Measurements from ENCODE around the gene MYOZ1. TPM values are rescaled to one million over a fixed set of nuclear protein-coding genes. Genes with fewer than 3 reads are reported as not detected.
"Not testable (repeated sequence)": the region's sequence is repeated elsewhere in the genome, so short reads cannot be mapped to it uniquely, and the experiment has no call there.

MYOZ1 gene
- total RNA-seq, 2 donors from 2014 or later: not detected

DNA sequence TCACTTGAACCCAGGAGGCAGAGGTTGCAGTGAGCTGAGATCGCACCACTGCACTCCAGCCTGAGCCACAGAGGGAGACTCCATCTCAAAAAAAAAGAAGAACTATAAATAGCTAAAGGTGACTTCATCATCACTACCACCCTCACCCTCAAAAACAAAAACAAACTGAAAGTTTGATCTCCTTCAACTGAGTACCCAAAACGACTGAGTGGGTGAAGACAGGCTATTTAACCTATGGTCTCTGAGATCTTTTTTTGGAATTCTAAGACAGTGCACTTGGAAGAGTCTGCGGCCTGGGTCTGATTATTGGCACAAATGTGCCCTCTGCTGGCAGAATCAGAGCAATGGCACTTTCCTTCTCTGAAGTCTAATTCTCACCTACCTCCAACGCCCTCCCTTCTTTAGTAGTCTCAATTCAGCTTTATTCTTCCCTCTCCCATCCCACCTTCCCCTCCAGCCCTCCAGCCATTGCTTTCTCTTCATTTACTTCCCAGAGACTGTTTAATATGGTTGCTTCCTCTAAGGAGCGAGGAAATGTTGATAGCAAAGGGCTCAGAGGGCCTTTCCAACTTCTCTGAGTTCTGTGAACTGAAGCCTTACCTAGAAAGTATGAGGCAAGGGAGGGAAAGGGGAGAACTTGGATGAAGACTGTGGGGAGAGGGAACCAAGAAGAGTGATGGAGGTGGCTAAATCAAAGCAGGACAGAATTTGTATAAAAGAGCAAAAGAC lies 2.9 kb upstream of the MYOZ1 start:
- peak overlapping the region; percentile 85 for H3K27ac Mint-ChIP-seq
- H3K4me3 Mint-ChIP-seq: no peak overlapping the region
- DNase-seq: peak; percentile 21 to 40 (median 35)
- ATAC-seq: peak; percentile 81
- H3K4me1 Mint-ChIP-seq: peaks cover 18% of the 10 kb centered on the region
- peaks cover 33% of the 10 kb centered on the region for H3K27me3 Mint-ChIP-seq
- H3K9me3 ChIP-seq (ENCODE audit: control insufficient read depth, low read length, poor library complexity, severe bottlenecking): no peaks in the 10 kb centered on the region
- no peaks in the 10 kb centered on the region for H3K36me3 Mint-ChIP-seq (ENCODE audit: low read depth)

DNA sequence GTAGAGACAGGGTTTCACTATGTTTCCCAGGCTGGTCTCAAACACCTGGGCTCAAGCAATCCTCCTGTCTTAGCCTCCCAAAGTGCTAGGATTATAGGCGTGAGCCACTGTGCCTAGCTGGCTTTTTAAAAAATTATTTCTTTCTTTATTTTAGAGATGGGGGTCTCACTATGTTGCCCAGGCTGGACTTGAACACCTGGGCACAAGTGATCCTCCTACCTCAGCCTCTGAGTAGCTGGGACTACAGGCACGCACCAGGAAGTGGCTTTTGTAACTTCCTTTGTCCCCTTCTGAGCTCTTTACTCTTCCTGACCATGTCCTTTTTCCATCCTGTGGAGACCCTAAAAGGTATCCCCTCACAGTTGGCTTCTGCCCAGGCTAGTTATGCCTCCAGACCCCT lies 2.1 kb upstream of the MYOZ1 start:
- Mint-ChIP-seq H3K4me1 (peaks cover 18% of the 10 kb centered on the region), H3K27ac (peak overlapping the region; percentile 85), H3K27me3 (peaks cover 28% of the 10 kb centered on the region), H3K36me3 (ENCODE audit: low read depth) (no peaks in the 10 kb centered on the region), H3K4me3 (no peak overlapping the region)
- H3K9me3 ChIP-seq (ENCODE audit: control insufficient read depth, low read length, poor library complexity, severe bottlenecking): no peaks in the 10 kb centered on the region
- DNase-seq (no peak), ATAC-seq (no peak)

DNA sequence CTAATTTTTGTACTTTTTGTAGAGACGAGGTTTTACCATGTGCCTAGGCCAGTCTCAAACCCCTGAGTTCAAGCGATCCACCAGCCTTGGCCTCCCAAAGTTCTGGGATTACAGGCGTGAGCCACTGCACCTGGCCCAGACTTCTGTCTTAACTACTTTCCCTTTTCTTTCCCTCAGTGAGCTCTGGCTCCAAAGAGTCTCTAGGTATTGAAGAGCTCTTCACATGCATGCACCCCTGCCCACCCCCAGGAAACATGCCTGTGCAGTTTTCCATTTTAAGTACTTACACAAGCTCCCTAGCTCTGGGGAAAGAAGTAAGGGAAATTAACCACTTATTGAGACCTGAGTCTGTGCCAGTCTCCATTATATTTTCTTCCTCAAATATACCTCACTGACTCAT lies 2.0 kb downstream of the MYOZ1 start:
- Mint-ChIP-seq H3K27me3 (peaks cover 13% of the 10 kb centered on the region), H3K36me3 (ENCODE audit: low read depth) (no peaks in the 10 kb centered on the region), H3K27ac (no peak overlapping the region), H3K4me3 (no peak overlapping the region), H3K4me1 (peaks cover 8% of the 10 kb centered on the region)
- ATAC-seq (no peak), DNase-seq (no peak)
- no peaks in the 10 kb centered on the region for H3K9me3 ChIP-seq (ENCODE audit: control insufficient read depth, low read length, poor library complexity, severe bottlenecking)

DNA sequence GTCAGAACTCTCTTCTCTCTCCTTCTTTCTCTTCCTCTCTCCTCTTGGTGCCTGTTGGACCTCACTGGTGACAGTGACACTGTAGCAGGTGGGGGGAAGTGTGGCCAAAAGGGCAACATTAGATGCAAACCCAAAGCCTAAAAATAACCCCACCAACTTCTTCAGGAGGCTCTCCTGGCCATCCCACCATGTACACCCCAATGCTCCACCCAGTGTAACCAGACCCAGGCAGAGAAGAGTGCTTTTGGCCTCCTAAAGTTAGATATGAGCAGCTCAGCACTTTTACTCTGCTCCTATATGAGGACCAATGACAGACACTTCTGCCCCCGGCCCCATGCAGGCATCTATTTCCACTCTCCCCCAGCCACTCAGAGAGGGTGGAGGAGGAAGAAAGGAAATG lies 5.5 kb downstream of the MYOZ1 start:
- no peak for DNase-seq
- no peak for ATAC-seq
- H3K36me3 Mint-ChIP-seq (ENCODE audit: low read depth): no peaks in the 10 kb centered on the region
- peaks cover 2% of the 10 kb centered on the region for H3K4me1 Mint-ChIP-seq
- peaks cover 5% of the 10 kb centered on the region for H3K27me3 Mint-ChIP-seq
- no peak overlapping the region for H3K4me3 Mint-ChIP-seq
- no peaks in the 10 kb centered on the region for H3K9me3 ChIP-seq (ENCODE audit: control insufficient read depth, low read length, poor library complexity, severe bottlenecking)
- no peak overlapping the region for H3K27ac Mint-ChIP-seq

DNA sequence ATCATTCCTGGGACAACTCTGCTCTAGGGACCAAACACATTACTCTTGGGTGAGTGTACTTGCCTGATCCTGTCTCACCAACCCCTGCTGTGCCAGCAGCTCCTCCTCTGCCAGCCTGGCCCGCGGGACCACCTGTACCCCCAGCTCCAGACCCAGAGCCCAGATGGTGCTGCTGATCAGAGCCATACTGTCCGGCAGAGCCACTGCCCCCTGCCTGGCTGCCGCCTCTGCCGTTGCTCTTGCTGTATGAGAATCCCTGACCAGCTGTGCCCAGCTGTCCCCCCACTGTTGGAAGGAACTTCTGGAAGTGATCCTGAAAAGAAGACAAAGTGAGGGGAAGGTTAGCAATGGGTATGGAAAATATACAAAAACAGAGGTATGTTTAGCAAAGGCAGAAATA lies 6.9 kb downstream of the MYOZ1 start:
- ATAC-seq (no peak), DNase-seq (no peak)
- H3K9me3 ChIP-seq (ENCODE audit: control insufficient read depth, low read length, poor library complexity, severe bottlenecking): no peaks in the 10 kb centered on the region
- no peaks in the 10 kb centered on the region for H3K4me1 Mint-ChIP-seq
- H3K36me3 Mint-ChIP-seq (ENCODE audit: low read depth): no peaks in the 10 kb centered on the region
- H3K4me3 Mint-ChIP-seq: no peak overlapping the region
- peaks cover 5% of the 10 kb centered on the region for H3K27me3 Mint-ChIP-seq
- peak overlapping the region; percentile 24 for H3K27ac Mint-ChIP-seq

DNA sequence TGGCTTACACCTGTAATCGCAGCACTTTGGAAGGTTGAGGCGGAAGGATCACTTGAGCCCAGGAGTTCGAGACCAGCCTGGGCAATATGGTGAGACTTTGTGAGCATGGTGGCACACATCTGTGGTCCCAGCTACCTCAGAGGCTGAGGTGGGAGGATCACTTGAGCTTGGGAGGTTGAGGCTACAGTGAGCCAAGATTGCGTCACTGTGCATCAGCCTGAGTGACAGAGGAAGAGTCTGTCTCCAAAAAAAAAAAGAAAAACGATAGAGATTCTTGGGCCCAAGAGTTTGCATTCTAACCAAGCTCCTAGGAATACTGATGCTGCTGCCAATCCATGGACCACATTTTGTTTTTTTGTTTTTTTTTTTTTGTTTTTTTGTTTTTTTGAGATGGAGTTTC lies 12.1 kb downstream of the MYOZ1 start:
- peaks cover 2% of the 10 kb centered on the region for H3K36me3 Mint-ChIP-seq (ENCODE audit: low read depth)
- no peak overlapping the region for H3K27ac Mint-ChIP-seq

DNA sequence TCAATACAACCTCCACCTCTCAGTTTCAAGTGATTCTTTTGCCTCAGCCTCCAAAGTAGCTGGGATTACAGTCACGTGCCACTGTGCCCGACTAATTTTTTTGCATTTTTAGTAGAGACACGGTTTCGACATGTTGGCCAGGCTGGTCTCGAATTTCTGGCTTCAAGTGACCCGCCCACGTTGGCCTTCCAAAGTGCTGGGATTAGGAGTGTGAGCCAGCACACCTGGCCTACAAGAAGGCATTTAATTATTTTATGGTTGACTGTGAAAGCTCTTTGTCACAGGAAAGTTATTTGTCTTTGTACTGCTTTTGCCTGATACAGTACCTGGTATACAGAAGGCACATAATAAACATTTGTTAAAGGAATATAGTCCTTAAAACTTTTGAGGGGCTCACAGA lies 12.9 kb downstream of the MYOZ1 start:
- H3K36me3 Mint-ChIP-seq (ENCODE audit: low read depth): peaks cover 2% of the 10 kb centered on the region
- no peak for DNase-seq
- H3K27me3 Mint-ChIP-seq: no peaks in the 10 kb centered on the region
- no peak for ATAC-seq
- no peaks in the 10 kb centered on the region for H3K9me3 ChIP-seq (ENCODE audit: control insufficient read depth, low read length, poor library complexity, severe bottlenecking)
- H3K4me1 Mint-ChIP-seq: peaks cover 14% of the 10 kb centered on the region
- H3K4me3 Mint-ChIP-seq: no peak overlapping the region
- H3K27ac Mint-ChIP-seq: no peak overlapping the region

More for the DNA sequence above, 12.1 kb downstream of the MYOZ1 start:
- no peak overlapping the region for H3K4me3 Mint-ChIP-seq
- H3K9me3 ChIP-seq (ENCODE audit: control insufficient read depth, low read length, poor library complexity, severe bottlenecking): no peaks in the 10 kb centered on the region
- no peaks in the 10 kb centered on the region for H3K27me3 Mint-ChIP-seq
- H3K4me1 Mint-ChIP-seq: peaks cover 14% of the 10 kb centered on the region
- no peak for ATAC-seq
- no peak for DNase-seq

DNA sequence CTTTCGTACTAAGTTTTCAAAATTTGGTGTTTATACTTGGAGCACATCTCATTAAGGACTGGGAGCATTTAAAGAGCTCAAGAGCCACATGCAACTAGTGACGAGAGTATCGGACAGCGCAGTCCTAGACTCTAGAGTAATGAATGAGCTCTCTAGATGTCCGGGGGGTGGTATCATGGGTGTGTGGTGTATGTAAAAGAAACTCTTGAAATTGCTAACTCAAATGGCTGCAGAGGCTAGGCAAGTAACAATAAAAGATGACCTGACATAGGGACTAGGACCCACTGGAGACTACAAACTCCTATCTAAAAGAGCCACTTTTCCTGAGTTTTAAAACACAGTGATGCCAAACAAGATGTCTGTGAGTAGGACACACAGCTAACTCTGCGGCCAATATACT lies 14.0 kb downstream of the MYOZ1 start:
- H3K36me3 Mint-ChIP-seq (ENCODE audit: low read depth): peaks cover 2% of the 10 kb centered on the region
- DNase-seq (no peak), ATAC-seq (no peak)
- H3K4me3 Mint-ChIP-seq: peak overlapping the region; percentile 3
- peak overlapping the region; percentile 97 for H3K27ac Mint-ChIP-seq
- H3K27me3 Mint-ChIP-seq: no peaks in the 10 kb centered on the region
- peaks cover 14% of the 10 kb centered on the region for H3K4me1 Mint-ChIP-seq
- H3K9me3 ChIP-seq (ENCODE audit: control insufficient read depth, low read length, poor library complexity, severe bottlenecking): no peaks in the 10 kb centered on the region

DNA sequence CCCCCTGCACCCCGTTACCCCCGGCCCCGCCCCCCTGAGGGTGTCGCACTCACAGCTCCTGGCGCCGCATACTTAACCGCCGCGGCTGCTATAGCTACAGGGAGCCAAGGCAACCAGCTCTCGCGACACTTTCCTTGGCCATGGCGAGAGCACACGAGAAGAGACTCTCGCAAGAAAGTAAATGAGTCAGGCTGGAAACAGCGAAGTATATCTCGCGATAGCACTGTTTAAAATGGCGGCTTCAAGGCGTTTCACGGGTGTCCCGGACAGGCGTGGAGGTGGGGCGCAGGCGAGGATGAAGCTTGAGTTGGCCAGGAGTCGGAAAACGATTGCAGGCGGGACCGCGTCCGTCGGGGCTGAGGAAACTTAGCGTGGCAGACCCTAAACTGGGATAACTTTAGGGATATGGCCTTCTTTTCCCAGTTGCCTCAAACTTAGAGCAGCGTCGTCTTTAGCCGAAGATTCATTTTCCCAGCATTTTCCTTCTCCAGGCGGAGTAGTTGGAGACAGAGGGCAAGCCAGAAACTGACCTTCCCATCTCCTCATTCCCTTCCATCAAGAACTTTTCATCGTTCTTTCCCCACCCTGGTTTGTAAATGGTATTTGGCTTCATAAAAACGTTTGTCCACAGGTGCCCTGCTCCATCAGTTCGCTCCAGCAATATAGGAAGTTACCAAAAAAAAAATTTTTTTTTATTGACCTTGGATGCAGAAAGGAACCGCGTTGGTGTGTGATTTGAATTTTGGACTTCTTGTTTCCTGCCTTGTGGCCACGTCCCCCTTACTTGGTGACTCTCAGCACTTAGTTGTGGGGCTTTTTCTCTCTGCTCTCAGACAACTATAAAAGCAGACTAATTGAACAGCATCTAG lies 15.2 kb downstream of the MYOZ1 start:
- Mint-ChIP-seq H3K36me3 (ENCODE audit: low read depth) (peaks cover 2% of the 10 kb centered on the region), H3K4me1 (peaks cover 14% of the 10 kb centered on the region), H3K27ac (peak overlapping the region; percentile 97), H3K4me3 (peak overlapping the region; percentile 95), H3K27me3 (no peaks in the 10 kb centered on the region)
- no peaks in the 10 kb centered on the region for H3K9me3 ChIP-seq (ENCODE audit: control insufficient read depth, low read length, poor library complexity, severe bottlenecking)
- DNase-seq (peak; percentile 84 to 90 (median 89)), ATAC-seq (peak; percentile 97)

DNA sequence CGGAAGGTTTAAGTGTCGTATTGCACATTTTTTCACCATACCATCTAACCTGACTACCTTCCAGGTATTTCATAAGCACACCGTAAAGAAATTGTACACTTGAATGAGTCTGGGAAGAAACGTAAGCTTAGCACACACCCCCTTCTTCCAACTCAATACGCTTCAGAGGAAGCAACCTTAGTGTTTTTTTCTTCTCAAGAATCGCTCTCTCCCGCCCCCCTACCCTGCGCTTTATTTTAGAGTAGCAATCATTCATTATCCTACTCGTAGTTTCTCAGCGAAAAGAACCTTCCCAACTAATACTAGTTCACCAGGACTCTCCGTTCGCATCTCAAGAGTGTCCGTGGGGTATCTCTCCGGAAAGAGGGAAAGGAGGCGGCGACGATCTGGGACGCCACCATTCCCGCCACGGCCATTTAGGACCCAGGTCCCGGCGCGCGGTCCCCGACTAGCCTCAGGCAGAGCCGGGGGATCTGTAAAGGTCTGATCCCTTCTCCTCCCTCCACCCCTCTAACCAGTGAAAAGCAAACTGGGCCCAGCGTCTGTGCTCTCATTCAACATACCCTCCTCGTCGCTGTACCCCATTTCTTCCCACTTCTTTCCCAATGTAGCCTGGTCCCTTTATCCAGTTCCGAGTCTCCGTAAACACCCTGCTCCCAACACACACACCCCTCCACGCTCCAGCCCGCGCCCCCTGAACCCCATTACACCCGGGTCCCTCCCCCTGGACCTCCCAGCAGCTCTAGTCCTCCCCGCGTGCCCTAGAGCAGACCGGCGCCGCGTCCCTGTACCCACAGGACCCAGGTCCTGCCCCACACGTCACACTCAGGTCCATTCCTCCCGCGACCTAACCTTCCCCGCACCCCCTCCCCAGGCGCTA lies 16.0 kb downstream of the MYOZ1 start:
- peak overlapping the region; percentile 95 for H3K4me3 Mint-ChIP-seq
- H3K27ac Mint-ChIP-seq: peak overlapping the region; percentile 97
- H3K4me1 Mint-ChIP-seq: peaks cover 14% of the 10 kb centered on the region
- ATAC-seq: peak; percentile 63
- no peaks in the 10 kb centered on the region for H3K9me3 ChIP-seq (ENCODE audit: control insufficient read depth, low read length, poor library complexity, severe bottlenecking)
- no peaks in the 10 kb centered on the region for H3K27me3 Mint-ChIP-seq
- peak in 1 of 3 donors; percentile 15 for DNase-seq
- peaks cover 2% of the 10 kb centered on the region for H3K36me3 Mint-ChIP-seq (ENCODE audit: low read depth)

DNA sequence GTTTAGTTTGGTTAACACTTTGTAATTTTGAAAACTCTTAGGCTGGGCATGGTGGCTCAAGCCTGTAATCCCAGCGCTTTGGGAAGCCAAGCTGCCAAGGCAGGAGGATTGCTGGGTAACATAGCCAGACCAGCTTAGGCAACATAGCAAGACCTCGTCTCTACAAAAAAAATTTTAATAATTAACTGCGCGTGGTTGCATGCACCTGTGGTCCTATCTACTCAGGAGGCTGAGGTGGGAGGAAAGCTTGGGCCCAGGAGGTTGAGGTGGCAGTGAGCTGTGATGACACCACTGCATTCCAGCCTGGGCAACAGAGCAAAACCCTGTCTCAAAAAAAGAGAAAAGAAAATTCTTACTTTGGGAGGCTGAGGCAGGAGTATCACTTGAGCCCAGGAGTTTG lies 18.2 kb downstream of the MYOZ1 start:
- H3K9me3 ChIP-seq (ENCODE audit: control insufficient read depth, low read length, poor library complexity, severe bottlenecking): no peaks in the 10 kb centered on the region
- Mint-ChIP-seq H3K4me3 (no peak overlapping the region), H3K36me3 (ENCODE audit: low read depth) (peaks cover 2% of the 10 kb centered on the region), H3K27me3 (no peaks in the 10 kb centered on the region), H3K27ac (no peak overlapping the region), H3K4me1 (peaks cover 14% of the 10 kb centered on the region)
- ATAC-seq (no peak), DNase-seq (no peak)

DNA sequence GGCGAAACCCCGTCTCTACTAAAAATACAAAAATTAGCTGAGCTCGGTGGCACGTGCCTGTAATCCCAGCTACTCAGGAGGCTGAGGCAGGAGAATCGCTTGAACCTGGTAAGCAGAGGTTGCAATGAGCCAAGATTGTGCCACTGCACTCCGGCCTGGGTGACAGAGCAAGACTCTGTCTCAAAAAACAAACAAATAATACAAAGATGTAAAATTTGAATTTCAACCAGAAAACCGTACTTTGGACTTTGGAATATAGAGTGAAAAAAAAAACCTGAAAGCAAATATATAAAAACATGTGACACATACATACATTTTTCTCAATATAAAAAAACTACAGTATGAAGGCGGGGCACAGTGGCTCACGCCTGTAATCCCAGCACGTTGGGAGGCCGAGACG lies 20.3 kb downstream of the MYOZ1 start:
- ATAC-seq; H3K9me3 ChIP-seq (ENCODE audit: control insufficient read depth, low read length, poor library complexity, severe bottlenecking); H3K27me3 Mint-ChIP-seq; H3K4me3 Mint-ChIP-seq; H3K27ac Mint-ChIP-seq; H3K4me1 Mint-ChIP-seq; DNase-seq; H3K36me3 Mint-ChIP-seq (ENCODE audit: low read depth): not testable (repeated sequence)

DNA sequence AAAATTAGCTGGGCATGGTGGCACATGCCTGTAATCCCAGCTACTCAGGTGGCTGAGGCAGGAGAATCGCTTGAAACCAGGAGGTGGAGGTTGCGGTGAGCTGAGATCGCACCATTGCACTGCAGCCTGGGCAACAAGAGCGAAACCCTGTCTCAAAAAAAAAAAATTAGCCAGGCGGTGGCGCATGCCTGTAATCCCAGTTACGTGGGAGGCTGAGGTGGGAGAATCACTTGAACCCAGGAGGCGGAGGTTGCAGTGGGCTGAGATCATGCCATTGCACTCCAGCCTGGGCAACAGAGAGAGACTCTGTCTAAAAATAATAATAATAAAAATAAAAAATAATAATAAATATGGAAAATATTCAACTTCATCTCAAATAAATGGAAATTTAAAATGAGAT lies 24.1 kb downstream of the MYOZ1 start:
- ATAC-seq; H3K4me3 Mint-ChIP-seq; H3K9me3 ChIP-seq (ENCODE audit: control insufficient read depth, low read length, poor library complexity, severe bottlenecking); H3K27ac Mint-ChIP-seq; H3K36me3 Mint-ChIP-seq (ENCODE audit: low read depth); H3K4me1 Mint-ChIP-seq; H3K27me3 Mint-ChIP-seq; DNase-seq: not testable (repeated sequence)

Measured in T-helper 17 cell (primary cell).